ENCODE data around the gene HSPB9. TPM values are rescaled to one million over a fixed set of nuclear protein-coding genes. Genes with fewer than 3 reads are reported as not detected.

HSPB9 gene
- polyA plus RNA-seq, 1 donor from 2014 or later = not detected

- H3K36me3 ChIP-seq (ENCODE audit: insufficient read depth, low read length) = no peaks in the 10 kb centered on the region
- no peaks in the 10 kb centered on the region for H3K27me3 ChIP-seq (ENCODE audit: insufficient read depth, low read depth, low read length)
- H2AFZ ChIP-seq (ENCODE audit: low read depth, low read length) = no peak overlapping the region
Measured at GRCh38 chr17:42166196-42166763, 43.7 kb downstream of the HSPB9 start.

GRCh38 chr17:42167807-42168206 is 45.2 kb downstream of the HSPB9 start:
- H3K79me2 ChIP-seq (replicated peaks; ENCODE audit: insufficient read depth, low read length) = no peaks in the 10 kb centered on the region
- no peak overlapping the region for H3K9ac ChIP-seq (ENCODE audit: low read length)
- no peak overlapping the region for H2AFZ ChIP-seq (ENCODE audit: low read depth, low read length)
- H4K20me1 ChIP-seq (ENCODE audit: insufficient read depth) = no peaks in the 10 kb centered on the region
- TF ChIP-seq POLR2AphosphoS5 (IDR thresholded peaks at IDR 0.05) (no peak), EZH2 (IDR thresholded peaks at IDR 0.05; ENCODE audit: borderline replicate concordance, insufficient read depth, low read length, poor library complexity, severe bottlenecking) (no peak), EP300 (conservative IDR thresholded peaks at IDR 0.05; ENCODE audit: poor library complexity, severe bottlenecking) (no peak), RAD21 (conservative IDR thresholded peaks at IDR 0.05) (no peak), CTCF (IDR thresholded peaks at IDR 0.05; ENCODE audit: poor library complexity, severe bottlenecking) (no peak), SMC3 (conservative IDR thresholded peaks at IDR 0.05; ENCODE audit: poor library complexity) (no peak), MXI1 (conservative IDR thresholded peaks at IDR 0.05; ENCODE audit: poor library complexity, severe bottlenecking) (no peak)
- H3K27ac ChIP-seq (ENCODE audit: low read length) = no peak overlapping the region
- H3K9me3 ChIP-seq (ENCODE audit: low read length) = no peaks in the 10 kb centered on the region
- no peaks in the 10 kb centered on the region for H3K36me3 ChIP-seq (ENCODE audit: insufficient read depth, low read length)
- no peaks in the 10 kb centered on the region for H3F3A ChIP-seq (ENCODE audit: insufficient read depth, low read length, poor library complexity, severe bottlenecking)
- H3K9me2 ChIP-seq (ENCODE audit: insufficient read depth, low read length) = no peaks in the 10 kb centered on the region
- no peak overlapping the region for H3K4me3 ChIP-seq (ENCODE audit: low read length)
- H3K4me2 ChIP-seq (ENCODE audit: low read length) = no peak overlapping the region
- H3K27me3 ChIP-seq (ENCODE audit: insufficient read depth, low read depth, low read length) = no peaks in the 10 kb centered on the region

More at GRCh38 chr17:42166196-42166763, 43.7 kb downstream of the HSPB9 start:
- Histone ChIP-seq H3K9ac (ENCODE audit: low read length) (no peak overlapping the region), H3K4me2 (ENCODE audit: low read length) (no peak overlapping the region), H3K79me2 (replicated peaks; ENCODE audit: insufficient read depth, low read length) (no peaks in the 10 kb centered on the region), H3K9me2 (ENCODE audit: insufficient read depth, low read length) (no peaks in the 10 kb centered on the region), H3F3A (ENCODE audit: insufficient read depth, low read length, poor library complexity, severe bottlenecking) (no peaks in the 10 kb centered on the region), H3K4me3 (ENCODE audit: low read length) (no peak overlapping the region), H3K9me3 (ENCODE audit: low read length) (no peaks in the 10 kb centered on the region), H3K27ac (ENCODE audit: low read length) (no peak overlapping the region), H4K20me1 (ENCODE audit: insufficient read depth) (no peaks in the 10 kb centered on the region)
- TF ChIP-seq POLR2AphosphoS5 (IDR thresholded peaks at IDR 0.05) (no peak), REST (IDR thresholded peaks at IDR 0.05; ENCODE audit: borderline replicate concordance) (no peak), TAF1 (IDR thresholded peaks at IDR 0.05; ENCODE audit: low read depth) (no peak), CTCF (IDR thresholded peaks at IDR 0.05; ENCODE audit: poor library complexity, severe bottlenecking) (no peak), SMC3 (conservative IDR thresholded peaks at IDR 0.05; ENCODE audit: poor library complexity) (no peak), MXI1 (conservative IDR thresholded peaks at IDR 0.05; ENCODE audit: poor library complexity, severe bottlenecking) (no peak), EP300 (conservative IDR thresholded peaks at IDR 0.05; ENCODE audit: poor library complexity, severe bottlenecking) (no peak), RAD21 (conservative IDR thresholded peaks at IDR 0.05) (no peak), EZH2 (IDR thresholded peaks at IDR 0.05; ENCODE audit: borderline replicate concordance, insufficient read depth, low read length, poor library complexity, severe bottlenecking) (no peak)

All from neural cell (in vitro differentiated cells).